Body of pancreas (tissue), 4 donors: ENCODE results near the gene HECTD1. TPM values are rescaled to one million over a fixed set of nuclear protein-coding genes. Genes with fewer than 3 reads are reported as not detected.

ENCODE experiments used
- ATAC-seq: fragments of 150-250 bp; one replicate; pipeline ENCODE4 v1.9.1; 2016
- DNase-seq, 4 donors: peaks; one replicate each; pipeline ENCODE4 v3.0.0-alpha.2; 2019
- H3K27ac ChIP-seq, 4 donors: fragments of 200-600 bp; sonication (generic); 1 replicate in 3 of 4; 2 replicates in 1 of 4; pipeline versions ENCODE4 v1.5.1 to v1.6.1; 2016 to 2019; ENCODE audit warnings: mild to moderate bottlenecking in 1 of 4, mixed read lengths in 1 of 4, moderate library complexity in 1 of 4
- H3K27me3 ChIP-seq, 2 donors: fragments of 200-600 bp; sonication (generic); one replicate each; pipeline ENCODE4 v1.6.0; 2016; ENCODE audit warnings: mild to moderate bottlenecking in 1 of 2
- H3K36me3 ChIP-seq, 2 donors: fragments of 200-600 bp; sonication (generic); replicated peaks in 1 of 2; 2 replicates each; pipeline ENCODE4 v1.5.1; 2016; ENCODE audit warnings: low read depth in 2 of 2; ENCODE audit not compliant: insufficient read depth in 1 of 2
- H3K4me1 ChIP-seq: fragments of 200-600 bp; sonication (generic); one replicate; pipeline ENCODE4 v1.6.0; 2016
- H3K4me3 ChIP-seq, 2 donors: fragments of 200-600 bp; sonication (generic); 1 replicate in 1 of 2; 2 replicates in 1 of 2; pipeline ENCODE4 v1.5.1; 2016 to 2019
- H3K9me3 ChIP-seq, 3 donors: fragments of 200-600 bp; sonication (generic); 1 replicate in 2 of 3; 2 replicates in 1 of 3; pipeline ENCODE4 v1.5.1; 2016
- POLR2A ChIP-seq, 3 donors: fragments of 450-650 bp; IDR thresholded peaks; one replicate each; pipeline ENCODE4 v1.6.1; 2016; ENCODE audit warnings: antibody characterized with exemption in 3 of 3, mild to moderate bottlenecking in 2 of 3
- WGBS, 2 donors: methylation state at CpG; one replicate each; pipeline ENCODE4 v1.1.5; 2017; 5-methylcytosine and 5-hydroxymethylcytosine counted together
- intact Hi-C: fragments of 100-400 bp; cut with DNase I; formaldehyde crosslinking; loops from one replicate; pipeline ENCODE4 v1.15.1; 2023
- total RNA-seq, 2 donors: library from RNA; depleted of rRNA; stranded (reverse); fragments of >200 nt; gene quantifications; one replicate each; pipeline ENCODE4 v1.1.0, GENCODE V29; 2016
- TF ChIP-seq, protein P1 (sequence below), 7 experiments: fragments of 450-650 bp in 4 of 7; fragments of 200-600 bp in 3 of 7; sonication (generic) in 3 of 7; IDR thresholded peaks; one replicate each; pipeline ENCODE4 v1.5.1; 2016 to 2019; ENCODE audit warnings: antibody characterized with exemption in 7 of 7

HECTD1 gene
- total RNA-seq, 2 donors from 2014 or later, result 110 to 221 TPM

DNA sequence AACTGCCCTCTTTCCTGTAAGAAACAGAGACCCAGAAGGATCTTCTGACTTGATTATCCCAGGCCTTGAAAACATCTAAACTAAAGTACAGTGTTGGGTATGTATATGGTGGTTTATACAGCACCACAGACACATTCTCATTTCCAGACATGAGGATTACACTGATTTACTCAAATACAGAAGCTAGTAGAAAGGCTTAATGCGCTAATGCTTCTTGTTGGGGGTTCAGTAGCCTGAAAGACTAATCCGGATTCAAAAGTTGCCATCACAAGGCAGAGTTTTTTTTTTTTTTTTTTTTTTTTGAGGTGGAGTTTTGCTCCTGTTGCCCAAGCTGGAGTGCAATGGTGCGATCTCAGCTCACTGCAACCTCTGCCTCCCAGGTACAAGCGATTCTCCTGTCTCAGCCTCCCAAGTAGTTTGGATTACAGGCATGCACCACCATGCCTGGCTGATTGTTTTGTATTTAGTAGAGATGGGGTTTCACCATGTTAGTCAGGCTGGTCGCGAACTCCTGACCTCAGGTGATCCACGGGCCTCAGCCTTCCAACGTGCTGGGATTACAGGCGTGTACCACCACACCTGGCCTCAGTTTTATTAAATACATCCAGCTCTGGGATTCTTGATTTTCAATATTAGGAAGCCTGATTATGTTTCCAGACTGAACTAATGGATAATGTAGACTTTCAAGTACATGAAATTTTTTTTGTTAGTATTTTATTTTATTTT, 46.3 kb upstream of the HECTD1 start:
- Histone ChIP-seq H3K4me3 (no peak overlapping the region), H3K27me3 (no peaks in the 10 kb centered on the region), H3K9me3 (no peaks in the 10 kb centered on the region), H3K36me3 (no peaks in the 10 kb centered on the region), H3K4me1 (peaks cover 8% of the 10 kb centered on the region), H3K27ac (no peak overlapping the region)
- intact Hi-C loops, result no loop called here
- TF ChIP-seq, protein P1, sequence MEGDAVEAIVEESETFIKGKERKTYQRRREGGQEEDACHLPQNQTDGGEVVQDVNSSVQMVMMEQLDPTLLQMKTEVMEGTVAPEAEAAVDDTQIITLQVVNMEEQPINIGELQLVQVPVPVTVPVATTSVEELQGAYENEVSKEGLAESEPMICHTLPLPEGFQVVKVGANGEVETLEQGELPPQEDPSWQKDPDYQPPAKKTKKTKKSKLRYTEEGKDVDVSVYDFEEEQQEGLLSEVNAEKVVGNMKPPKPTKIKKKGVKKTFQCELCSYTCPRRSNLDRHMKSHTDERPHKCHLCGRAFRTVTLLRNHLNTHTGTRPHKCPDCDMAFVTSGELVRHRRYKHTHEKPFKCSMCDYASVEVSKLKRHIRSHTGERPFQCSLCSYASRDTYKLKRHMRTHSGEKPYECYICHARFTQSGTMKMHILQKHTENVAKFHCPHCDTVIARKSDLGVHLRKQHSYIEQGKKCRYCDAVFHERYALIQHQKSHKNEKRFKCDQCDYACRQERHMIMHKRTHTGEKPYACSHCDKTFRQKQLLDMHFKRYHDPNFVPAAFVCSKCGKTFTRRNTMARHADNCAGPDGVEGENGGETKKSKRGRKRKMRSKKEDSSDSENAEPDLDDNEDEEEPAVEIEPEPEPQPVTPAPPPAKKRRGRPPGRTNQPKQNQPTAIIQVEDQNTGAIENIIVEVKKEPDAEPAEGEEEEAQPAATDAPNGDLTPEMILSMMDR (IDR thresholded peaks at IDR 0.05), result no peak
- no peak for TF ChIP-seq POLR2A (IDR thresholded peaks at IDR 0.05)
- DNase-seq (no peak), ATAC-seq (no peak)
- 94 to 96% methylated on average over 7 to 9 of the region's 9 CpGs for WGBS, 2 donors

DNA sequence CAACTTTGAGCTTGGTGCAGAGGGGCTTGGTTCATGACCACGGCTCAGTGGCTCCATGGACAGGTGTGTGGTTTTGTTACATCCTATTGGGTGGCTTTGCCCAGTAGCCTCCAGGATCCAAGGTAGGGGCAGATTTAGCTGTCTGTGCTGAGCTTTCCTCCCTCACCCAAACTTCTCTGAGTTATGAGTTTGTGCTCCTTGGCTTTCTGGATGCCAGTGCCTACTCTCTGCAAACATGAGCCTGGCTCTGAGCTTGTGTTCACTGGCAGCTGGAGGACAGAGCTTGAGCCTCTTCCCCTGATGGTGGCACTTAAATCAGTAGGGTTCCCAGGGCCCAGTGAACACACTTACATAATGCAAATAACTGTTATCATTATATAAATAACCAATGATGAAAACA, 45.3 kb upstream of the HECTD1 start:
- no peak for ATAC-seq
- intact Hi-C loops, result no loop called here
- Histone ChIP-seq H3K27me3 (no peaks in the 10 kb centered on the region), H3K4me1 (peaks cover 3% of the 10 kb centered on the region), H3K4me3 (no peak overlapping the region), H3K27ac (no peak overlapping the region), H3K9me3 (no peaks in the 10 kb centered on the region), H3K36me3 (no peaks in the 10 kb centered on the region)
- TF ChIP-seq, protein P1 (IDR thresholded peaks at IDR 0.05), result no peak
- TF ChIP-seq POLR2A (IDR thresholded peaks at IDR 0.05), result no peak
- 100% methylated on average over 1 of the region's 1 CpG for WGBS, 2 donors
- no peak for DNase-seq

DNA sequence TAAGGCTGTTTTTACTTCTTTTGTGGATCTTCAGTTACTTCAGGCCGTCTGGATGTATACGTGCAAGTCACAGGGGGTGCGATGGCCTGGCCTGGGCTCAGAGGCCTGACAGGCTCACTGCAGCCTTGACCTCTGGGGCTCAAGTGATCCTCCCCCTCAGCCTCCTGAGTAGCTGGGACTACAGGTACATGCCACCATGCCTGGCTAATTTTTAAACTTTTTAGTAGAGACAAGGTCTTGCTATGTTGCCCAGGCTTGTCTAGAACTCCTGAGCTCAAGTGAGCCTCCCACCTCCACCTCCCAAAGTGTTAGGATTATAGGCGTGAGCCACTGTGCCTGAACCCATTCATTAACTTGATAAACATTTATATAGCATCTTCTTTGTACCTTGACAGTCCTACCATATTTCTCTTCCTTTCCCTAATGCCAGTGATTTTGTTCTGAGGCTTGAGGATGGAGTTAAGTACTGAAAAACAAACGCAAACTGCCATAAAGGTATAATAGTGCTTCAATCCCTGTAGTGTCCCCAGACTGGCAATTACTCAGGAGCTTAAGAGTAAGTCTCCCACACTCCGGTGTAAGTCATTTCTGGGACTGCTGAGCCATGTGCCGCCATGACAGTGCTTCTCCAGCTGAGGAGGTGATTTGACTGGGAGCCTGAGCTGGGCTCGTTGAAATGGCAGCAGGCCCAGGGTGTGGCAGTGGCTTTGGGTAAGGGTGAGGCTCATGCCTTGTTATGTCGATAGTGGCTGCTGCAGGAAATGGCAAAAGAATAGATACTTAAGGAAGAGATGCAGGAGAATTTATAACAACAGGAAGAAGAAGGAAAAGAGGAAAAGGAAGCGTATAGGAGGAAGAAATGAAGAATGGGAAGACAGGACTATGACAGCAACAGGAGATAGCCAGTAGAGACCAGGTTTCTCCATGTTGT, 43.7 kb upstream of the HECTD1 start:
- no peak overlapping the region for H3K4me3 ChIP-seq
- DNase-seq (no peak), ATAC-seq (no peak)
- no peaks in the 10 kb centered on the region for H3K36me3 ChIP-seq
- 70 to 80% methylated on average over 7 to 10 of the region's 10 CpGs for WGBS, 2 donors
- intact Hi-C loops, result no loop called here
- no peaks in the 10 kb centered on the region for H3K4me1 ChIP-seq
- no peaks in the 10 kb centered on the region for H3K9me3 ChIP-seq
- no peaks in the 10 kb centered on the region for H3K27me3 ChIP-seq
- H3K27ac ChIP-seq, result no peak overlapping the region
- TF ChIP-seq, protein P1 (IDR thresholded peaks at IDR 0.05), result no peak
- no peak for TF ChIP-seq POLR2A (IDR thresholded peaks at IDR 0.05)

DNA sequence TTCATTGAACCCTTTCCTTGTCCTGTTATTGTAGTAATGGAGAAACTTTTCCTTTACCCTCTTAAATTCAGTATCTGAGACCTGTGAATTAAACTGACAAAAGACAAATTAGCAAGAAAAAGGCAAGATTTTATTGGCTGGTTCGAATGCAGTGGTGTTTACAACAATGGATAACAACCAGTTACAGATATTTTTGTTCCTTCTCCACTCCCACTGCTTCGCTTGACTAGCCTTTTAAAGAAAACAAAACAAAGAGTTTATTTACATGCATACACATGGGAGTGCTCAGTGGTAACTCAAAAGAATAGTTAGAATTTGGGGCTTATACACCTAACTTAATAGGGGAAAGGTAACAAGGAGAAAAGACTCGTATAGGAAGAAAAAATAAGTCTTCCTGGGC, 37.0 kb upstream of the HECTD1 start:
- DNase-seq (no peak), ATAC-seq (no peak)
- H3K36me3 ChIP-seq, result no peaks in the 10 kb centered on the region
- TF ChIP-seq POLR2A (IDR thresholded peaks at IDR 0.05), result no peak
- TF ChIP-seq, protein P1 (IDR thresholded peaks at IDR 0.05), result no peak
- no peaks in the 10 kb centered on the region for H3K27me3 ChIP-seq
- no peak overlapping the region for H3K27ac ChIP-seq
- 69 to 73% methylated on average over 3 of the region's 3 CpGs for WGBS, 2 donors
- H3K9me3 ChIP-seq, result no peaks in the 10 kb centered on the region
- intact Hi-C loops, result no loop called here
- no peak overlapping the region for H3K4me3 ChIP-seq
- H3K4me1 ChIP-seq, result no peaks in the 10 kb centered on the region
